ENCODE measurements around the gene RCN1.
"Not testable (repeated sequence)": the region's sequence is repeated elsewhere in the genome, so short reads cannot be mapped to it uniquely, and the experiment has no call there.

Gene RCN1

DNA sequence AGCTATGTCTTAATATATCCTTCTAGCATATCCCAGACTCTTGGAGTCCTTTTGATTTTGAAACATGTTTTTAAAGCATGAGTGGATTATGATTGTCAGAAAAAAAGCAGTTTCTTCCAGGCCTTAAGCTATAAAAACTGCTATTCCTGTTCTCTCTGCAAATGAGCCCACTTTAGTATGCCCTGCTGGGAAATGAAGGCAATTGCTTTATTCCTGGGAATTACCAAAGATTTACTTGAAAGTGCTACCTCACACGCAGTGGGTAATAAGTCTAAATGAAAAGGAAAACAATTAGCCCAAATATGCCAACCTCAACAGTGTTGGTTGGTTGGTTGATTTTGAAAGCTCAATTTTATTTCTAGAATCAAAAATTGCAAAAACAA is 17.2 kb upstream of the RCN1 start:
- in situ Hi-C loops (cut with MboI; ENCODE audit: low sequenced_read_pairs) = no loop called here

DNA sequence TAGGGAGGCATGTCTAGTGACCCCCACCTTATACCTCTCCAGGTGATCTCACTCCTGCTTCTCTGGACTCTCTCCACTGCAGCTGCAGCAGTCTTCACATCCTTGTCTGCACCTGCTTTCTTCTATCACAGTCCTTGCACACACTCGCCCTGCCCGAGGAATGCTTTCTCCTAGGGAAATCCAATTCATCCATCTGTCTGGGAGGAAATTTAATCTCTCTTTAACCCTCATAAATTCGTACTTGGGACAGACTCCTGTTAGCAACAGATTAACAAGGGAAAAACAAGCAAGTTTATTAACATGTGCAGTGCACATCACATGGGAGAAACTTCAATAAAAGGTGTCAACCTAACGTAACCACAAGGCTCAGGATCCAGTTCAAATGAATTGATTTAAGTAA is 11.3 kb upstream of the RCN1 start:
- in situ Hi-C loops (cut with MboI; ENCODE audit: low sequenced_read_pairs) = no loop called here

DNA sequence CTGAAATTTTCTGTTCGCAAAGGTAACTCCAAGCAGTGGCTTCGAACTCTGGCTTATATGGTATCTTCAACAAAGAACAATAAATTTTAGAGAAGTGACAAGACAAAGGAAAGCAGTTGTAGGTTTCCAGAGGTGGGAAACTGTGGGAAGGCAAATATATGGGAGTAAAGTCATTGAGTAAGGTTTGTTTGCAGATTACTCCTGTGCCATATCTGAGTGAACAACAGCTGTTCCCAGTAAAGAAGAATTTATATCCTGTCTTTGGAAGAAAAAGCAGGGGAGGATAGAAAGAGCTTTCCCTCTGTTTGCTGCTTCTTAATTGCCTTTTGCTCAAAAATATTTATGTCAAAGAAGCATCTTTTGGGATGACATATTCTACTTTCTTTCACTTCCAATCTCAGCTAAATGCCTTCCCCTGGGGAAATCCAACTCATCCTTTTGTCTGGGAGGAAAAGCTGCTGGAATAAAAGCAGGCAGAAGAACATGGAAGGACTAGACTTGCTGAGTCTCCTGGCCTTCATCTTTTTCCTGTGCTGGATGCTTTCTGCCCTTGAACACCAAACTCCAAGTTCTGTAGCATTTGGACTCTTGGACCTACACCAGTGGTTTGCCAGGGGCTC is 10.4 kb upstream of the RCN1 start:
- in situ Hi-C loops (cut with MboI; ENCODE audit: low sequenced_read_pairs) = no loop called here

DNA sequence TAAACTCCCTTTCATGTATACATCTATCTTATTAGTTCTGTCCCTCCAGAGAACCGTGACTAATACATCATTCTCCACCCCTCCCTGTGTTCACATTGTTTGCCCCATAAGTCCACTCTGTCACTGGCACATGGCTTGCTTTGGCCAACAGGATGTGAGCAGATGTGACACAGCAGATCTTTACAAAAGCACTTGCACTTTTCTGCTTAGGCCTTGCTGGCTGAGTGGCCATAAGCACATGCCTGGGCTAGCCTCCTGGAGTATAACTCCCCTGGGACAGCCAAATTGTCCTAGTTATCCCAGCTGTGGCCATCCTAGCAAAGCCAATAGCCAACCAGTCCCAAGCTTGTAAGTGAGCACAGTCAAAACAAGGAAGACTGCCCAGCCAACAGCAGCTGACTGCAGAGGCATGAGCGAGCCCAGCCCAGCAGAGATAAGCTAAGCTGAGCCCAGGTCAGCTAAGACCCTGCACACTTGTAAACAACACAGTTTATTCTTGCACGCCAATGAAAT is 9.7 kb upstream of the RCN1 start:
- in situ Hi-C loops (cut with MboI; ENCODE audit: low sequenced_read_pairs) = no loop called here

DNA sequence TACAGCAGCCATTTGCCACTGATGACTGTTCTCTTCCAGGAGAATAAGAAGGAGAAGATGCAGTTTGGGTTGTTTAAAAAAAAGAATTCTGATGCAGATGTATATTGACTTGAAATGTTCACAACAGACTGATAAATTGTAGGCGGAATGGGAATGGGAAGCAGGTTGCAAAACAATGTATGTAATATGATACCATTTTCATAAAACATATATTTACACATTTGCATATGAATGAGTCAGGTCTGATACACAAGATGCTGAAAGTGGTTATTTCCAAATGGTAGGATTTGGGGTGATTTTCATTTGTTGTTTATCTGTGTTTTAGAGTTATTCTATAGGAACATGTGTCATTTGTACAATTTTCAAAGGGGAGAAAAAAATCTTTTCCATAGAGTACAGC is 9.0 kb upstream of the RCN1 start:
- in situ Hi-C loops (cut with MboI; ENCODE audit: low sequenced_read_pairs) = no loop called here

DNA sequence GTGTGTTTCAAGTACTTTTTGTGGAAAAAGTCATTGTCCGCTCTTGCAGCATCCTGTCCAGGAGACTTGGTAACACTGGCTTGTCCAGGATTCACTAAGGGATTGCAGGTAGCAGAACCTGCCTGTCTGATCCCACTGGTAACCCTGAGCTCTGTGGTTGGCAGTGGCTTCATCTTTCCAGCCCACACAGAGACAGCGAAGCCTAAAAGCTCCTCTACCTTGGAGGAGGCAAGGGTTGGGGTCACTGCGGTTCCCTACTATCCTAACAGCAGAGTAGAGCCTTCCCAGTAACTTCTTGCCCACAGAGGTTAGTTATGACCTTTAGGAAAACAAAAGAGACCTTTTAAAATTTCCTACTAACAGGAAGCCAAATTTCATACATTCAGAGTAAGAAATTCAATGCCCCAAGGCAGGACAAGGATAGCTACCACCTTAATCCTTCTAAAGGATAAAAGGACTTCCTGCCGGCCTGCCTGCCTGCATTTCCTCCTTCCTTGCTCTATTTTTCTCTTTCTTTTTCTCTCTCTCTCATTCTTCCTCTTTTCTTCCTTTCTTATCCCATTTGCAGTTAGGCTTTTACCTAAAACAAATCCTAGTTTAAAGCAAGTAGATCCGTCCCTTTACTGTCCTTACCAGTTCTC is 8.4 kb upstream of the RCN1 start:
- in situ Hi-C loops (cut with MboI; ENCODE audit: low sequenced_read_pairs) = no loop called here

DNA sequence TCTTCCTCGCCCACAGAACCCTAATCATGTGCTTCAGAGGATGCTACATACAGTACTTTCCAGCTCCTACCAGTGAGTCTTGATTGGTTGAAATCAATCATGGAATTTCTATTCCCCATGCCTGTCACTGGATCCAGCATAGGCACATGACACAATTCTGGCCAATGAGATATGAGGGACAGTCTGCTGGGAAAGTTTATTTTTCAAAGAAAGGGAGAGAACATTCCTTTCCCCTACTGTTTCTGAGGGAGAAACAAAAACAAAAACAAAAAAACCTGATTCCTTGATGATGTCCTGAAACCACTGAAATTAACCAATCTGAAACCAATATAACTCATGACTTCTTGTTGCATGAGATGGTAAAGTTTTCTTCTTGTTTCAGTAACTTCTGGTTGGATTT is 3.3 kb upstream of the RCN1 start:
- in situ Hi-C loops (cut with MboI; ENCODE audit: low sequenced_read_pairs) = no loop called here

DNA sequence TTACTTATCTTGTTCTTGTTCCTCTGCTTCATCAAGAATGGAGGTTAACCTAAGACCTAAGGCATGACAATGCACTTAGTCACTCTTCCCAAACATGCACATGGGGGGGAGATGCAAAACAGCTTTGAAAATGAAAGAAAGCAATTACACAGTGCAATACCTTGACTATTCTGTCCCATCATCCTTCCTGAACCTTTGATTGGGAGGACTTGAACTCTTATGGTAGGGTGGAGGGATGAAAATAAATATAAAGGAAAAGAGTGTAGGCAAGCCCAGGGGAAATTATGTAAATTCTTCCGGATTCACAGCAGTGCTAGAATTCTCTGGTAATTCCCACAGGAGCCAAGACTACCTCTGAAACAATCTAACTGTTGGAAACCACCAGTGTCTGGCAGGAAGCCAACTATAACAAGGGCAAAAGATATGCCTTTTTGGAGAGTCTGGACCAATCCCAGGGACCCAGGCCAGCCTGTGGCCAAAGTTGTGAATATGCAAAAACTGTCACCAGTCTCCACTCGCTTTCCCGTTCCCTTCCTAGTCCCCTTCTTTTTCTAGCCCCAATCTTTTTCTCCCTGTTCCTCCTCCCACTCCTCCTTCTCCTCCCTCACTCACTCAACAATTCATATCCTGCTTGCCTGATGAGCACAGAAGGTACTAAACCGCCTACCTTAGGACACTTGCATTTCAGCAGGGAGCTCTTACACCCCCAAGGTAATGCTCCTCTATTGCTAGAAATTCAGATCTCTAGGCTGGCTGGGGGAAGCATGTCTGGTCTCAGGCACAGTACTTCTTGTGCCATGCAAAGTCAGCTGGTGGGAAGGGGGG is 2.5 kb upstream of the RCN1 start:
- in situ Hi-C loops (cut with MboI; ENCODE audit: low sequenced_read_pairs) = no loop called here

DNA sequence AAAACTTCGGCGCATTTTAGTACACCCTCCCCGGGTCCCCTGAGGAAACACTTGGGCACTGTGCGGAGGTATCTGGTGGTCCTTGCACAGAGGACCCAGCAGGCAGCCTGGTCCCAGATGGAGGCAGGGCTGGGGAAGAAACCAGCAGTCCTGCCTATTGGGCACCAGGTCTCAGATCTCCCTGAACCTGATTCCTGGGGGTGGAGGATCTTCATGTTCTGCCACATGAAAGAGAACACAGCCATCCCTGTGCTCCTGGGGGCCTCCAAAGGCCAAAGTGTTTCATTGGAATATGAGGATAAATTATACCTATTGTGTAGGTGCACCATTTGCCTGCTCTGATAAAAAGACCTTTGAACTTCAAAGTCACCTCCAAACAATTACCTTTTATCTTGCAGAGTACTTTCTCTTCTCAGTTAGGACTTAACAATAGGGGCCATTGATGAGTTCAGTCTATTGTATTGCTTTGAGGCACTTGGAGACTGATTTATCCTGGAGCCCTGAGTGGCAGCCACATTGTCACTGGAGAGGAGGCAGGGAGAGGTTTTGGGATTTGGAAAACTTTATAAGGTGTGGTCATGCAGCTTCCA is 1.8 kb downstream of the RCN1 start:
- in situ Hi-C loops (cut with MboI; ENCODE audit: low sequenced_read_pairs) = no loop called here

DNA sequence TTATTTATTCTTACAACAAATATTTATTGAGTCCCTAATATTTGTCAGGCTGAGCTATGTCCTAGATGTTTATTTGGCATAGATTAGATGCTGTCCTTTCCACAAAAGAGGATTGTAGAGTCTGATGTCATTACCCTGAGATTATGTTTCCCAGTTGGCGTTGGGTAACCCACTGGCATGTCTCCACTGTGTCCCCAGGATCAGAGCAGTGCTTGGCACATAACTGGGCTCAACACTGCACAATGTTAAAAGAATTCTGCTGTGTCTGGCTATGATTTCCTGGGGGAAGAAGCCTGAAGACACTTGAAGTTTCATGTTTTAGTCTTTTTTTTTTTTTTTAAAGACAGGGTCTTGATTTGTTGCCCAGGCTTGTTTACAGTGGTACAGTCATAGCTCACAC is 4.0 kb downstream of the RCN1 start:
- in situ Hi-C loops (cut with MboI; ENCODE audit: low sequenced_read_pairs) = no loop called here

DNA sequence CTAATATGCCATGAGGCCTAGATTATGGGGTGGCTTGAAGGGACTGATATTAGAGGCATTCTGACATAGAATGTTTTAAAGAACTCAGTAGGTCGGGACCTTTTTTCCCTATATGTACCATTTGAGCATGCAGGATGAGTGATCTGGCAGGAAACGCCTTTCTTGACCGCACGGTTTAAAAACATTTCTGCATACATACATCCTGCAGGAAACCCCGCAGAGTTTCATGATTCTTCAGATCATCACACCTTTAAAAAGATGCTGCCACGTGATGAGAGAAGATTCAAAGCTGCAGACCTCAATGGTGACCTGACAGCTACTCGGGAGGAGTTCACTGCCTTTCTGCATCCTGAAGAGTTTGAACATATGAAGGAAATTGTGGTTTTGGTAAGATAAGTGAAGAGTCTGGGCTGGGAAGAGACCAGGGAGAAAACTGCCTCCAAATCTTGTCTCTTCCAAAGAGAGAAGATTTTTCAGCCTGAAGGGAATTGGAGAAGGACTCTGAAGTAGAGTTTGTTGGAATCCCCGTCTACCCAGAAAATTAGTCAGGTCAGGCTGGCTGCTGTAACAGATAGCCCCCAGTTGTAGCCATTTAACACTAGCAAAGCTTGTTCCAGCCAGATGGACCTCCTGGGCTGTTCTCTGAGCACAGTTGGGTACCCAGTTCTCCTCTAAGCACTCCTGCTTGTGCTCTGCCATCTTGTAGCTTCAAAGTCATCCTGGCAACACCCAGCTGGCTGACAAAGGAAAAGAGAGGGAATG is 7.4 kb downstream of the RCN1 start:
- in situ Hi-C loops (cut with MboI; ENCODE audit: low sequenced_read_pairs) = no loop called here

DNA sequence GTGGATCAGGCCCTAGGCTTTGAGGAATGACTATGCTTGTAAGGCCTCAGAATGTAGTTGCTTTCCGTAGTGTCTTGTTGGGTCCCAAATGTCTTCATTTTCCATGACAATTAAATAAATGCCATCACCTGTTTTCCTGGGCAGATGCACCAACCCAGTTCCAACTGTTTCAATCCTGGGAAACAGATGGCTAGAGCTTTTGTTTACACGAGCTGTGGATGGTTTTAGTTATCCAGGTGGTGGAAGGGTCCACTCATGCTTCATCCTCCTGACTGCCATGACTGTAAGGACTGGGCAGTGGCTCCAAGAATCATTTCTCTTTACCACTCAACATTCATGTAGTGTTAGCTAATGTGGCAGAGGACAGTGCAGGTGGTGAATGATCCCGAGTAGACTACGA is 8.6 kb downstream of the RCN1 start:
- in situ Hi-C loops (cut with MboI; ENCODE audit: low sequenced_read_pairs) = no loop called here

DNA sequence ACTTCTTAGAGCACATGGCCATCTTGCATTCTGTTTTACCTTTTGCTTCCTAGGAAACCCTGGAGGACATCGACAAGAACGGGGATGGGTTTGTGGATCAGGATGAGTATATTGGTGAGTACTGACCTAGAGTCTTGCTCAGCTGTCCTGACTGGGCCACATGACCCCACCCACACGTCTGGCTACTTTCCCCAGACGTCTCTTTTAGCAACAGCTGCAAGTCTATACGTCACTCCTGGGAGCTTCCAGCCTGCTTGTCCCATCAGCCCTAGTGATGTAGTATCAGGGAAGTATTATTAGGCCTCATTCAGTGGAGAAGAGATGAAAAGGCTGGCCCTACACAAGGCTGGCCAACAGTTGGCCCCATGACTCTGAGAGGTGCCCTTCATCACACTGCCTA is 9.6 kb downstream of the RCN1 start:
- in situ Hi-C loops (cut with MboI; ENCODE audit: low sequenced_read_pairs) = no loop called here

DNA sequence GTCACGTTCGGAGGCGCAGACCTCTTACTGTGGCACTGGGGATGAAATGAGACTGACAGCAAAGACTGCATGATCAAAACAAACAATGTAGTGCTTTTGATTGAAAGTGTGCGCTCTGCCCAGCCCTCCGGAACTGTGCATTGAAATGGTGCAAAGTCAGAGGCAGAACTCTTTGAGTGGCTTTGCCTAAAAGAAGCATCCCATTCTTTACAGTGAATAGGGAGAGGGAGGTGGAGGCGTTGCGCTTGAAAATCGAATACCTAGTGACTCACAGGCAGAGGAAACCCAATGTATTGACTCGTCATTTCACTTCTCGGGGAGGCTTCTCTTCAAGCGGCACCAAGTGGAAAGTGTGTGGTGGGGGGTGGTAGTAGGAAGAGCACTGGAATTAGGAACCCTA is 10.9 kb downstream of the RCN1 start:
- in situ Hi-C loops (cut with MboI; ENCODE audit: low sequenced_read_pairs) = no loop called here

DNA sequence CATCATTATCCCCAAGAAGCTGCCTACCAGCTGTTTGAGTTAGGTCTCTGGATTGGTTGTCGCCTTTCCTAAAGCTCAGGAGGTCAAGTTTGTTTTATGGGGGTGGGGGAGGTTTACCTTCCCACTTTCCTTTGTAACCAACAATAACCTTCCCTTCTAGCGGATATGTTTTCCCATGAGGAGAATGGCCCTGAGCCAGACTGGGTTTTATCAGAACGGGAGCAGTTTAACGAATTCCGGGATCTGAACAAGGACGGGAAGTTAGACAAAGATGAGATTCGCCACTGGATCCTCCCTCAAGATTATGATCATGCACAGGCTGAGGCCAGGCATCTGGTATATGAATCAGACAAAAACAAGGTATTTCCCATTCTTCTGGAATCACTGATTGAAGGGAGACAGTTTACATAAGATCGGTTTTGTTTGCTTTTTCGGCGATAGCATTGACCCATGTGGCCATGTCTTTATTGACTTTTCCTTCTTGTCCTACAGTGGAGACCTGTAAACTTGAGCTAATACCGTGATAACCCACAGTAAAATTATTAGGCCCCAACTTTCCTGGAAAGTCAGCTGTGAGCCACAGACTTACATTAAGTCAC is 12.3 kb downstream of the RCN1 start:
- in situ Hi-C loops (cut with MboI; ENCODE audit: low sequenced_read_pairs) = not testable (repeated sequence)

DNA sequence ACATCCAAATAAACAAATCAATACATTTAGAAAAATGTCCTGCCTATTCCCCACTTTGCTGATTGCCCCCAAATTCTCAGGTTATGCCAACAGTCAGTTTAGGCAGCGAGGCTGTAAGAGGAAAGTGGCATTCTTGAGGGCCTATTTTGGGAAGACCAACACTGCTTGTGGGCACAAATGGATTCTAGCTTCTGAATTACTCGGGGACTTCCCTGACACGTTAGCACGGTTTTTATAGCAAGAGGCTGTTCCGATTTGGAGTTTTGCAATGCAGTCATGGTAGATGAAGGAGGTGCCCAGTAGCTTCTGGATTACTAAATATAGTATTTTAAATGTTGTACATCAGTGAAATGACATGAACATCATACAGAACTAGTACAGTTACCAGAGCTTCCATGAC is 13.1 kb downstream of the RCN1 start:
- in situ Hi-C loops (cut with MboI; ENCODE audit: low sequenced_read_pairs) = no loop called here

DNA sequence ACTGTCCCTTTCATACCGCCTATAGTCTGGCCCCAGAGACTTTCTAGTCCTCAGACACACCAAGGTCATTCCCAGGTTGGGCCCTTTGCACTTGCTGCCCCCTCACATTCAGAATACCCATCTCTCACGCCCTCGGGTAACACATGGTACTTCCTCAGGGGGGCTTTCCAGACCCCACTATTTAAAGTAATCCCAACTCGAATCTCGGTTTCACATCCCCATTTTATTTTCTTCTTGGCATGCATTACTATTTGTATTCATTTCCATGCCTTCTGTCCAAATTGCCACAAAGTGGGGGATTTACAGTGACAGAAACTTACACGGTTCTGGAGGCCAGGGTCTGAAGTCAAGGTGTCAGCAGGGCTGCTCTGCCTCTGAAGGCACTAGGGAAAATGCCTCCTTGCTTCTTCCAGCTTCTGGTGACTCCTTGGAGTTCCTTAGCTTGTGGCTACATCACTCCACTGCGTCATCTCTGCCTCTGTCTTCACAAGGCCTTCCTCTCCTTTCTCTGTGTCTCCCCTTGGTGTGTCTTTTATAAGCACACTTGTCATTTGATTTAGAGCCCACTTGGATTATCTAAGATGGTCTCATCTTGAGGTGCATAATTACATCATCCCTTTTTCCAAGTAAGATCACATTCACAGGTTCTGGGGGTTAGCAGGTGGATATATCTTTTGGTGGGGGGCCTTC is 15.1 kb downstream of the RCN1 start:
- in situ Hi-C loops (cut with MboI; ENCODE audit: low sequenced_read_pairs) = no loop called here

DNA sequence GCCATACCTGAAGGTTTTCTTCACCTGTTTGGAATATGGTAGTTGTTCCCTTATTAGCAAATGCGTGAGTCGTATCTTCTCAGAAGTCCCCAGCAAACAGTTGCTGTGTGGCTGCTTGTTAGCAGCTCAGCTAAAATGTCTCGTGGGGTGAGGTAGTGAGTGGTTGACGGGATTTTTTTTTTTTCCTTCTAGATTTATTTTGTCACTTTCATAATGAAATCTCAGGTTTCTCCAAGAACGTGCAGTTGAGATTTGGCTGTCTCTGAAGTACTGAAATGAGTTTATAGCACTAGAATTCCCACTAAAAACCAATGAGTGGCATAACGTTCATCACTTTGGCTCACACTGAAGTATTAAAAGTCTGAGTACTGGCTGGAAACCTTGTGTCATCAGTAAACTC is 16.8 kb downstream of the RCN1 start:
- in situ Hi-C loops (cut with MboI; ENCODE audit: low sequenced_read_pairs) = no loop called here

DNA sequence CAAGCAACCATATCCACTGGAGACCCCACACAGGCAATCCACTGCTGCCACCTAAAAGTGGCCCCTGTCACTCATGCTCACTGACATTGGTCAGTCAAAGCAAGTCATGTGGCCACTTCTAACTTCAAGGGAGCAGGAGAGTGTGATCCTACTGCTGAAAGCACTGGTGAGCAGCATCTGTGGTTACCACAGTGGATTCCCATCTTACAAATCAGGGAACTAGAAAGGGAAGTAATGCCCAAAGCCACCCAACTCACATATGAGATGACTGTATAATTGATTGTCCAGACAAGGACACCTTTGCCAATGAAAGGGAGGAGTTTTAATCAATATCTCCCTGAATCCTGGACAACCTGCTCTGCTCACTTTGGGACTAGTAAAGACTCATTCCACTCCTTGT is 17.7 kb downstream of the RCN1 start:
- in situ Hi-C loops (cut with MboI; ENCODE audit: low sequenced_read_pairs) = no loop called here

DNA sequence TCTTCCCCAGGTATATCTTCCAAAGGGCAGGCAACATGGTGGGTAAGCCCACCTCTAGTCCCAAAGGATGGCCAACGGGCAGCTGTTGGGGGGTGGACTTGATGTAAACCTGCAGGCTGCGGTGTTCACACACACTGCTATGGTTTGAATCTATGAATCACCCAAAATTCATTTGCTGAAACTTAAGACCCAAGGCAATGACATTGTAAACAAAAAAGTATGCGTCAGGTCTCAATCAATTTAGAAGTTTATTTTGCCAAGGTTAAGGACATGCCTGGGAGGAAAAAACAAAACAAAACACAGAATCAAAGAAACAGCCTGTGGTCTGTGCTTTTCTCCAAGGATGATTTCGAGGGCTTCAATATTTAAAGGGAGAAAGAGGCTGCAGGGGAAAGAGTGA is 18.3 kb downstream of the RCN1 start:
- in situ Hi-C loops (cut with MboI; ENCODE audit: low sequenced_read_pairs) = no loop called here

Data from hTERT RPE-1 (cell line).